Smooth muscle cell (in vitro differentiated cells): ENCODE data around the gene MYMX. TPM values are rescaled to one million over a fixed set of nuclear protein-coding genes. Genes with fewer than 3 reads are reported as not detected.

ENCODE experiments used
- DNase-seq: peaks from one replicate; lab custom pipeline; 2025; ENCODE audit not compliant: unreplicated experiment; lab: John Stamatoyannopoulos, UW
- H2AFZ ChIP-seq: fragments of 200-600 bp; sonication (generic); 2 replicates; pipeline ENCODE4 v1.6.0; 2016; ENCODE audit warnings: antibody characterized with exemption, low read depth, mild to moderate bottlenecking
- H3F3A ChIP-seq: fragments of 200-600 bp; sonication (generic); 2 replicates; pipeline ENCODE4 v1.6.0; 2017; ENCODE audit warnings: antibody characterized with exemption, low read depth
- H3K27ac ChIP-seq: fragments of 200-600 bp; sonication (generic); 2 replicates; pipeline ENCODE4 v1.5.1; 2016; ENCODE audit warnings: low read depth, mild to moderate bottlenecking
- H3K27me3 ChIP-seq: fragments of 200-600 bp; sonication (generic); 2 replicates; pipeline ENCODE4 v1.6.1; 2016; ENCODE audit warnings: low read depth, mild to moderate bottlenecking
- H3K36me3 ChIP-seq: fragments of 200-600 bp; sonication (generic); 2 replicates; pipeline ENCODE4 v1.5.1; 2016; ENCODE audit warnings: low read depth
- H3K4me1 ChIP-seq: fragments of 200-600 bp; sonication (generic); 2 replicates; pipeline ENCODE4 v1.5.1; 2016; ENCODE audit warnings: low read depth
- H3K4me2 ChIP-seq: fragments of 200-600 bp; sonication (generic); 2 replicates; pipeline ENCODE4 v1.6.0; 2016; ENCODE audit warnings: mild to moderate bottlenecking
- H3K4me3 ChIP-seq: fragments of 200-600 bp; sonication (generic); 2 replicates; pipeline ENCODE4 v1.5.1; 2016; ENCODE audit warnings: mild to moderate bottlenecking
- H3K79me2 ChIP-seq: fragments of 200-600 bp; sonication (generic); 2 replicates; pipeline ENCODE4 v1.6.0; 2016; ENCODE audit warnings: low read depth, mild to moderate bottlenecking
- H3K9ac ChIP-seq: fragments of 200-600 bp; sonication (generic); 2 replicates; pipeline ENCODE4 v1.6.0; 2016; ENCODE audit warnings: low read depth
- H3K9me3 ChIP-seq: fragments of 200-600 bp; sonication (generic); replicated peaks from 2 replicates; pipeline ENCODE4 v1.5.1; 2016; ENCODE audit warnings: low read depth
- H4K20me1 ChIP-seq: fragments of 200-600 bp; sonication (generic); 2 replicates; pipeline ENCODE4 v1.6.0; 2016; ENCODE audit warnings: low read depth
- WGBS: methylation state at CpG from one replicate; pipeline ENCODE4 v1.1.7; 2016; ENCODE audit warnings: low lambda C conversion rate; 5-methylcytosine and 5-hydroxymethylcytosine counted together
- polyA plus RNA-seq: library from polyadenylated mRNA; unstranded; fragments of >200 nt; fragmentation: Nextera tagmentation; extraction: Ambion mirVana; gene quantifications from 2 replicates; pipeline ENCODE4 v1.2.1, GENCODE V29; 2016
- total RNA-seq: library from RNA; depleted of rRNA; stranded (reverse); fragments of >200 nt; gene quantifications from 2 replicates; pipeline ENCODE4 v1.2.3, GENCODE V29; 2014
- TF ChIP-seq, protein P1 (sequence below): fragments of 200-600 bp; sonication (generic); IDR thresholded peaks from 2 replicates; pipeline ENCODE4 v1.5.1; 2017; ENCODE audit warnings: borderline replicate concordance, mild to moderate bottlenecking, antibody characterized with exemption; ENCODE audit not compliant: insufficient read depth, poor library complexity, severe bottlenecking

Gene MYMX
- total and polyA plus RNA-seq, 2 experiments from 2014 or later: not detected

DNA sequence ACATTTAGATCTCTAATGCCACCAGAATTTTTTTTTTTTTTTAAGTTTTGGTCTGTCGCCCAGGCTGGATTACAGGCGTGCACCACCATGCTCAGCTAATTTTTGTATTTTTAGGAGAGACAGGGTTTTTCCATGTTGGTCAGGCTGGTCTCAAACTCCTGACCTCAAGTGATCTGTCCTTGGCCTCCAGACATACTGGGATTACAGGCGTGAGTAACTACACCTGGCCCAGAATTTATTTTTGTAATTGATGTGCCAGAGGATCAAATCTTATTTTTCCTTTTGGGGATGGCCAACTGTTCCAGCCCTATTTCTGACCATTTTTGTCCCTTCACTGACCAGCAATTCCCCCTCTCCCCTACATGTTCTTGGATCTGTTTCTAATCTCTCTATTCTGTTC is 18.0 kb upstream of the MYMX start:
- Histone ChIP-seq H3K9ac (no peak overlapping the region), H3K36me3 (no peaks in the 10 kb centered on the region), H3K4me3 (no peak overlapping the region), H3F3A (no peaks in the 10 kb centered on the region), H3K27me3 (peaks cover 6% of the 10 kb centered on the region), H4K20me1 (no peaks in the 10 kb centered on the region), H3K9me3 (no peaks in the 10 kb centered on the region), H3K4me2 (no peak overlapping the region), H2AFZ (no peak overlapping the region), H3K27ac (no peak overlapping the region), H3K79me2 (no peaks in the 10 kb centered on the region), H3K4me1 (peaks cover 14% of the 10 kb centered on the region)
- WGBS: 93% methylated on average over 3 of the region's 3 CpGs
- DNase-seq: no peak
- TF ChIP-seq, protein P1, sequence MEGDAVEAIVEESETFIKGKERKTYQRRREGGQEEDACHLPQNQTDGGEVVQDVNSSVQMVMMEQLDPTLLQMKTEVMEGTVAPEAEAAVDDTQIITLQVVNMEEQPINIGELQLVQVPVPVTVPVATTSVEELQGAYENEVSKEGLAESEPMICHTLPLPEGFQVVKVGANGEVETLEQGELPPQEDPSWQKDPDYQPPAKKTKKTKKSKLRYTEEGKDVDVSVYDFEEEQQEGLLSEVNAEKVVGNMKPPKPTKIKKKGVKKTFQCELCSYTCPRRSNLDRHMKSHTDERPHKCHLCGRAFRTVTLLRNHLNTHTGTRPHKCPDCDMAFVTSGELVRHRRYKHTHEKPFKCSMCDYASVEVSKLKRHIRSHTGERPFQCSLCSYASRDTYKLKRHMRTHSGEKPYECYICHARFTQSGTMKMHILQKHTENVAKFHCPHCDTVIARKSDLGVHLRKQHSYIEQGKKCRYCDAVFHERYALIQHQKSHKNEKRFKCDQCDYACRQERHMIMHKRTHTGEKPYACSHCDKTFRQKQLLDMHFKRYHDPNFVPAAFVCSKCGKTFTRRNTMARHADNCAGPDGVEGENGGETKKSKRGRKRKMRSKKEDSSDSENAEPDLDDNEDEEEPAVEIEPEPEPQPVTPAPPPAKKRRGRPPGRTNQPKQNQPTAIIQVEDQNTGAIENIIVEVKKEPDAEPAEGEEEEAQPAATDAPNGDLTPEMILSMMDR: no peak

DNA sequence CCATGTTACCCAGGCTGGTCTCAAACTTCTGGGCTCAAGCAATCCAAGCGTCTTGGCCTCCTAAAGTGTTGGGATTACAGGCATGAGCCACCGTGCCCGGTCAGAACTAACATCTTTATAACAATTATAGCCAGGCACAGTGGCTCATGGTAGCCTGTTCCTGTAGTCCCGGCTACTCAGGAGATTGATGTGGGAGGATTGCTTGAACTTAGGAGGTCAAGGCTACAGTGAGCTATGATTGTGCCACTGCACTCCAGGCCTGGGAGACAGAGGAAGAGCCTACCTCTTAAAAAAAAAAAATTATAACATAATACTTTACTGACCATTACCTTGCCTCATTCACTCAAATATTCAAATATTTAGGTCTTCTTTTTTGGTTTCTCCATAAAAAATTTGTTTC is 16.8 kb upstream of the MYMX start:
- H3K9me3 ChIP-seq: no peaks in the 10 kb centered on the region
- H3K4me1 ChIP-seq: peaks cover 14% of the 10 kb centered on the region
- H3K27me3 ChIP-seq: no peaks in the 10 kb centered on the region
- no peak overlapping the region for H3K9ac ChIP-seq
- H3K27ac ChIP-seq: no peak overlapping the region
- H3F3A ChIP-seq: no peaks in the 10 kb centered on the region
- no peak overlapping the region for H3K4me2 ChIP-seq
- DNase-seq: no peak
- H4K20me1 ChIP-seq: no peaks in the 10 kb centered on the region
- no peaks in the 10 kb centered on the region for H3K79me2 ChIP-seq
- H3K4me3 ChIP-seq: no peak overlapping the region
- 97% methylated on average over 4 of the region's 4 CpGs for WGBS
- no peak overlapping the region for H2AFZ ChIP-seq
- TF ChIP-seq, protein P1: no peak
- H3K36me3 ChIP-seq: no peaks in the 10 kb centered on the region

DNA sequence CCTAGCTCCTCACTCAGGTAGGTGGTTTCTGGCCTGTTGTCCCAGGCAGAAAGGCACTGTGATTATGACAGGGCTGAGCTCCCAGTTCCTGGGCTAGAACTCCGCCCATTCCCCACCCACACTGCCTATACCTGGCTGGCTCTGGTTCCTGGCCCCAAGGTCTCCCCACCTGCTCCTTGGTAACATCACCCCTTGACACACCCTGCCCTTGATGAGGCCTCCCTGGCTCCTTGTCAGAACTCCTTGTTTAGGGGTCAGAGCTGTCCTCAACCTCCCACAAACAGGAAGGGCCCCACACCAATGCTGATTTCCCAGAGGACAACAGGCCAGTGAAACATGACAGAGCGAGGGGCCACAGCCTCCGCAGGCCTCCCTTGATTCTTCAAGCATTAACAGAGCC is 15.5 kb upstream of the MYMX start:
- Histone ChIP-seq H2AFZ (no peak overlapping the region), H3K36me3 (no peaks in the 10 kb centered on the region), H4K20me1 (no peaks in the 10 kb centered on the region), H3K9me3 (no peaks in the 10 kb centered on the region), H3K4me2 (no peak overlapping the region), H3K9ac (no peak overlapping the region), H3F3A (no peaks in the 10 kb centered on the region), H3K27me3 (no peaks in the 10 kb centered on the region), H3K4me1 (peaks cover 14% of the 10 kb centered on the region), H3K4me3 (no peak overlapping the region), H3K27ac (no peak overlapping the region), H3K79me2 (no peaks in the 10 kb centered on the region)
- 93% methylated on average over 3 of the region's 3 CpGs for WGBS
- no peak for DNase-seq
- TF ChIP-seq, protein P1: no peak

DNA sequence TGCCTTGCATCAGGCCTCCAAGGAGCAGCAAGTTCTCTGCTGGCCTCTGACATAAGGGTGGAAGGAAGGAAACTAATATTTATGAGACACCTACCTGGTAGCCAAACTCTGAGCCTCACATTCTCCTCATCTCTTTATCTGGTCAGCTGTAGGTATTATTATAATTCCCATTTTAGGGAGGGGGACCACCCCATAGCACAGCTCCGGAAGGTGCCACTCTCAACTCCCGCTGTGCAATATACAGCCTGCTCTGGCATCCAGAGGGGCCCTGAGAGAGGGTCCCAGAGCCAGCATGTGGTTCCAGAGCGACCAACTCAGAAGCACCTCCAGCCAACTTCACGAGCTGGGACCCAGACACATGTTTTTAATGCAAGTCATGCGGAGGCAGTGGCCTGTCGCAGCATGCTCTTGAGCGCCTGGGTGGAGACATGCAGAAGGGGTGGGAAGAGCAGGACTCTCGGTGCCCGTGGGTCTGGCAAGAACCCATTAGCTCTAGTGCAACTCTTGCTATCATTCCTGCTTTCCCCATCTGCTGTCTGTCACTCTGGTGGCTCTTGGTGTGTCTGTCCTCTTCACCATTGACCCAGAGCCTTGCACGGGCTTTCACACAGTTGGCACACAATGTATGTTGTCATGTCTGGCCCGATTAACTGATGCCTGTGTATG is 15.0 kb upstream of the MYMX start:
- Histone ChIP-seq H3K79me2 (no peaks in the 10 kb centered on the region), H3K9ac (no peak overlapping the region), H2AFZ (no peak overlapping the region), H3K4me1 (peaks cover 20% of the 10 kb centered on the region), H3K9me3 (no peaks in the 10 kb centered on the region), H3K36me3 (no peaks in the 10 kb centered on the region), H3K4me2 (no peak overlapping the region), H3K4me3 (no peak overlapping the region), H3K27me3 (no peaks in the 10 kb centered on the region), H3K27ac (no peak overlapping the region), H4K20me1 (no peaks in the 10 kb centered on the region), H3F3A (no peaks in the 10 kb centered on the region)
- TF ChIP-seq, protein P1: no peak
- no peak for DNase-seq
- 72% methylated on average over 11 of the region's 11 CpGs for WGBS
